Right hindlimb (tissue), 1 donor: Measurements from ENCODE around the gene STAB1.

Experiments
- DNase-seq: peaks from one replicate; pipeline ENCODE4 v3.0.0-alpha.2; 2018

The STAB1 gene

DNA sequence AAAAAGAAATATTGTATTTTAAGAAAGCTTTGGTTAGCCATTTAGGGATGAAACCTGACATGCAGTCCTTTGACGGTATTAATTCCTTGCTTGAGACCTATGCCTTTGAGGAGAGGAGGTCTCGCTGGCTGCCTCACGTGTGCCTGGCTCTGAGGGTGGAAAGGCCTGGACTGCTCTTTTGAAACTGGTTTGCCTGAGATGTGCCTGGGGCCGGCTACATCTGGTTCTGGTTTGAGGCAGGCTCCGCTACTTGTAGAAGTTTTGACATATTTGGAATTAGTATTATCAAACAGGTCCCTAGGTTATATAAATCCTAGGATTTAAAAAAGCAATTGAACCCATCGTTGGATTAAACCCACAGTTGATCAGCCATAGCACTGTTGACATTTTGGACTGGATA, 33.3 kb upstream of the STAB1 start:
- no peak for DNase-seq

DNA sequence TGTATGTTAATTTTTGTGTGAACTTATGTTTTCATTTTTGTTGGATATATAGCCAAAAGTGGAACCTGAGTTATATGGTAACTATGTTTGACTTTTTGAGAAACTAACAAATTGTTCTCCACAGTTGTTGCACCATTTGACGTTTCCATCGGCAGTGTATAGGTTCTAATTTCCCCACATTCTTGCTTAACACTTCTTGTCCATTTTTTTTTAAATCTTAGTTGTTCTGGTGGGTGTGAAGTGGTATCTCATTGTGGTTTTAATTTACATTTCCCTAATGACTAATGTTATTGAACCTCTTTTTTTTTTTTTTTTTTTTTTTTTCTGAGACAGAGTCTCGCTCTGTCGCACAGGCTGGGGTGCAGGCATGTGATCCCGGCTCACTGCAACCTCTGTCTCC, 31.7 kb upstream of the STAB1 start:
- no peak for DNase-seq

DNA sequence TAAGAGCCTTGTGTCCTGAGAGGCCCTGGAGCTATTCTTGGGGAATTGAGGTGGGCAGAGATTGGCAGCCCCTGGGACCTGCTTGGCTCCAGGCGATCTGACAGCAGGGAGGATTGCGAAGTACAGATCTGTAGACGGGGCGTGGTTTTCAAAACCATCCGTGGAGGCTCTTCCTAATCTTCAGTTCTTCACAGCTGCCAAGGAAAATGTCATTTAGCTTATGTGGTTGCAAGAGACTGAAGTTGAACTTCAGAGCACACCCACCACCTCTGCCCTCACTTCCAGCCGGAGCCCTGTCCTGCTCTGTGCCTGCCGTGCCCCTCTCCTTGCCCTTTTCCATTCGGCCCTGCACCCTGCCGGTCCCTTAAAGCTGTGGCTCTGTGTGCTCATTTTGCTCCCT, 26.8 kb upstream of the STAB1 start:
- peak; percentile 11 for DNase-seq

DNA sequence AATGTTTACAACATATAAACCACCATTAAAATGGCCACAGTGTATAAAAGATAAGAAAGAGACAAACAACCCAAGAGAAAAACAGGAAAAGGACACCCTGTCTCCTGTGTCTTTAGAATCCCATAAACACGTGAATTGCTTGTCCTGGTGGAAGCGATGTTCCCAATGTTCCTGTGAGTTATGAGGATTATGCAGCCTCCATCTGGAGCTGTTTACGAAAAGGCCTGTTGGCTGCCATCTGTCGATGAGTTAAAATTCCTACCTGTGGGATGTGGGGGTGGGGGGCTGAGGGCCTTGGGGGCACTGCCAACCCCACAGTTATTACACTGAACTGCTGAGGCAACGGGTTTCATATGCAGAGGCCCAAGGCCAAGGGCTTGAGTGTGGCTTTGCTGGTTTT, 26.1 kb upstream of the STAB1 start:
- DNase-seq, result no peak

DNA sequence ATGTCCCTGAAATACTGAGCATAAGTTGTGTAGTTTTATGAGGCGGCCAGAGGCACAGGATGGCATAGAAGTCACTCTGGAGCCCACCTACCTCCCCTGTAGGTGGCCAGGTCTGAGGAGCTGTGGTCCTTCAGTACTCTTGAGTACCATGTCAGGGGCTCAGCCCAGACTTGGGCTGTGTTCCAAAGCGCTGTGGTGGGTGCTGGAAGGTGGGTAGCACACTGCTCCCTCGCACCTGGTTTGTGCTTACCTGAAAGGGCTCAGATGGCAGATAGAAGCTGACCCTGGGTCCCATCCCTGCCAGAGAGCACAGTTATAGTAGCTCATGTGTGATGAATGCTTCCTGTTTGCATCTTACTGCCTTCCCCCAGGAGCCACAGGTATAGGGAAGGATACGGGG, 24.2 kb upstream of the STAB1 start:
- DNase-seq, result no peak

DNA sequence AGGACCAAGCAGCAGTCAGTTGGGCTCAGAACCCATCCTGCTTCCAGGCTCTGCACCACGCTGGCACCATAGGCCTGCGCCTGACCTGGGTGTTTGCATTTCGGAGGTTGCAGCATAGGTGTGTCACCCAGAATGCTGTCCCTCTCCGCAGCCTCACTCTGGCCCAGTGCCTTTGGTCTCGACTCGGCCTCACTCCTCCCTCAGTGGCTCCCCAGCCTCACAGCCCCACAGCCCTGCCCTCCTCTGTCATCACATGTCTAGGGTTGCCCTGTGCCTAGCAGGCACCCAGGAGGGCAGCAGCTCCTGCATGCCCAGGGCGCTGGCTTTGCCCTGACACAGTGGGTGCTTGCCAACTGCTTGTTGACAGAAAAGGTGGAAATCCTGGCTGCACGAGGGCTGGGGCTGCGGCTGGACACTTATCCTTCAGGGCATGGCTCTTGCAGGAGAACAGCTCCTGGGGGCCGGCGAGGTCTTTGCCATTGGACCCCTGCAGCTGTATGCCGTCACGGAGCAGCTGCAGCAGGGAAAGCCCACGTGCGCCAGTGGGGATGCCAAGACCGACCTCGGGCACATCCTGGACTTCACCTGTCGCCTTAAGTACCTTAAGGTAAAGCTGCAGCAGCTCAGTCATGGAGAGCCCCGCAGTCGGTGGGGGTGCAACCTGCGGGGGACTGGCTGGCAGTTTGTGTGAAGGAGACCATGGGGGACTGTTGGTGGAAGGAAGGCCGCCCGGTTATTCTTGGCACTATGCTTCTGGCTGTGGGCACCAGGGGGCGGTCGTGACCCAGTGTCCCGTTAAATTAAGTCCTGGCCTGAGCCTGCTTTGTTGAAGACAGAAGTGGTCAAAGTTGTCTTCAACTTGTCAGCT, 23.5 kb upstream of the STAB1 start:
- peak; percentile 57 for DNase-seq

DNA sequence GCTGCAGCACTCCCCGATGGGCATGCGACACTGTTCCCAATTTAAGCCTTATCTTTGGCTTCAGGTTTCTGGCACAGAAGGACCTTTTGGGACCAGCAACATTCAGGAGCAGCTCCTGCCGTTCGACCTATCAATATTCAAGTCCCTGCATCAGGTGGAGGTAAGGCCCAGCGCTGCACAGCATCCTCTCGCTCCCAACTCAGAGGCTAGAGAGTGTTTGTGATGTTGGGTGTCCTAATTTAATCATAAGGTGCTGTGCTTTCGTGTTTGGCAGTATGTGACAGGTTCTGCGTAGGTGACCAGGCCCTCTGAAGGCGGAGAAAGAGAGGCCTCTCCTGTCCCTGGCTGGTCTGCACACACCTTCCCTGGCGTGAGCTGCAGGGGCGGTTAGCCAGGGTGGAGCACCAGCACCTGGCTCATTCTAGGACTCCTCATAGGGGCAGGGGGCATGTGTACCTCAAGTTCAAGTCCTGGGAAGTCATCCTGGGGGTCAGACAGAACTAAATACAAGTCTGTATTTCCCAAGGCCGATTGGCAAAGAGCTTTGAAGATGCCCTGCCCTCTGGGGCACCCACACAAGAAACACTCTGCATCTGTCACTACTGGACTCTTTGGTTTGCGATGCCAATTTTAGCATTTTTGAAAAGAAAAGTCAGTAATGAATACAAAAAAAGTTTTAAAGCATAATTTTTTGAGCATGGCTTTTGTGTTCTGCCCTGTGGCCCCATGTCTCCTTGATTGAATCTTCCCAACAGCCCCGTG, 22.7 kb upstream of the STAB1 start:
- peak; percentile 14 for DNase-seq

DNA sequence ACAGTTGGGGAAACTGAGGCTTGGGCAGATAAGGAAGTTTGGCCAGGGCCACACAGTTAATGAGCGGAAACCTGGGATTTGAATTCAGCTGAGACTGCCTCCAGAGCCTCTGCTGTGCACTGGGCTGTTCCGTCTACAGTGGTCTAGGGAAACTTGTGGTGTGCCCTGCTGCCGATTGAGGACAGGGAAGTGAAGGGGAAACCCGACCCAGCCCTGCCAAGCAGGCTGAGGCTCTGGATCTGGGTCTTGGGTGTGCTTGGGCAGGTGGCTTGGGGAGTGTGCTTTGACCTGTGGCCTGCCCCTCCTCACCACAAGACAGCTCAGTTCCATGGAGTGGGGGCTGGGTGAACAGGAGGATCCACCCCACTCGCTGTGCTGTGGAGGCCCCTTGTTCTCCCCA, 22.1 kb upstream of the STAB1 start:
- peak; percentile 15 for DNase-seq

DNA sequence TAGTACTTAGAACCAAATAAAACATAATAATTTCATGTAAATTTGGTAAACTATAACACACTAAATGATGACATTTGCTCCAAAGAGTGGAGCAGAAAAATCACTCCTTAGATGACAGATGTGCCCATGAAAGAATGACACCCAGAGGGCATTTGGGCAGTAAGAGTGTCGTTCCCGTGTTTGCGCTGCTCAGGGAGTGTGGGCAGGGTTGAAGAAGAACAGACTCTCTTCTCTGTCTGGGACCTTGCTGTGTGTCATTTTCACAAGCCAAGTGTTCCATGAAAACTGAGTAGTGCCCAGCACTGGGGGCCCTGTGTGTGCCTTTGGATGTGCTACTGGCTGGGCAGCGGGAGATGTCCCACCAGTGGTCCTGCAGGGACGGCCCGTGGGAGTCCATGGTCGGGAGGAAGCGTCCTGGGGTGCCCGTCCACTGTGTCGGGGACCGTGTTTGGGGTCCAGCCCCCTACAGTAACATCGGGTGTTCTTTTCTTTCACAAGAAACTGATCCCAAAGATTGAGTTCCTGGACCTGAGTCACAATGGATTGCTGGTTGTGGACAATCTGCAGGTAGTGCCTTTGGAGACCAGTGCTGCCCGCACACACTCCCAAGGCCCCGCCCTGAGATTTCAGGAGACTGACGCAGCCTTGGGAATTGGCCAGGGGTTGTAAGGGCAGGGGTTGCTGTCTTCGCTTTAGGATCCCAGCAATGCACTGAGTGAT, 17.9 kb upstream of the STAB1 start:
- peak; percentile 16 for DNase-seq

DNA sequence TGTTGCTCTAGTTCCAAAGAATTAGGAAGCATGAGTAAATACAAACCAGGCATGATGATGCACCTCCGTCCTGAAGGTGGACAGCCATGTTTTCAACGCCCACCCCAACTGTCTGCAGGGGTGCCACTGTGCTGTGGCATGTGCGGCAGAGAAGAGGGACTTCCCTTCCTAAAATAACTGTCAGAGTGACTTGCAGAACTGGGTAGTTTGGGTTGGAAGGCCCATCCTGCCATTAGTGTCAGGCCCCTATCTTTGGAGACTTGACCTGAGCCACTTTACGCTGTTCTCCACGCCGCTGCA, 17.4 kb upstream of the STAB1 start:
- no peak for DNase-seq

DNA sequence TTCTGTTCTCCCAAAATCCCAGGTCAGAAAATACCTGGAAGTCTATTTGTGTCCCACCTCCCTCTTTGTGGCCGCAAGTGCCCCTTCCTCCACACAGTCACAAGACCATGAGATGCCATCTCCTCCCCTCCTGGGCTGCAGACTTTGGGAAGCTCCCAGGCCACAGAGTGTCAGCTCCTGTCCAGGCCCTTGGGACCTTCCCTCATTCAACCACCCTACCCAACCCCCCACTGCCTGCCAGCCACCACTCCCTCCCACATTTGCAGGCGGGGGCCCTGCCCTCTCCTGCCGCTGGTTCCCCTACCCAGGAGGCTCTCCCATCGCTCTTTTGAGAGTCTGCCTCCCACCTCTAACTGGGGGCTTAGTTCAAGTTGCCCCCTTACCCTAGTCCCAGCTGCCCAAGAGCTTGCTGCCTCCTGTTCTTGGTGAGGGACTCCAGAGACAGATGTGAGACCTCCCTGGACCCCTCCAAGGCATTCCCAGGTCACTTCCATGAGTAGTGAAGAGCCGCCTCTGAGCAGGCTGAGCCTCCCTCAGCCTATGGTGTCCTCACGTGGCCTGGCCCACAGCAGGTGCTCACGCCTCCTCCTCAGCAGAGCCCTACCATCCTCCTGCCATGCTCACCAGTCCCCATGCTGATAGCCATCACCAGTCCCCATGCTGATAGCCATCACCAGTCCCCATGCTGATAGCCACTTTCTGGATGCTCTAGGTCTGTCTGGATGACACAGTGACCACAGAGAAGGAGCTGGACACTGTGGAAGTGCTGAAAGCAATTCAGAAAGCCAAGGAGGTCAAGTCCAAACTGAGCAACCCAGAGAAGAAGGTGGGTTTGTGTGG, 15.9 kb upstream of the STAB1 start:
- no peak for DNase-seq

DNA sequence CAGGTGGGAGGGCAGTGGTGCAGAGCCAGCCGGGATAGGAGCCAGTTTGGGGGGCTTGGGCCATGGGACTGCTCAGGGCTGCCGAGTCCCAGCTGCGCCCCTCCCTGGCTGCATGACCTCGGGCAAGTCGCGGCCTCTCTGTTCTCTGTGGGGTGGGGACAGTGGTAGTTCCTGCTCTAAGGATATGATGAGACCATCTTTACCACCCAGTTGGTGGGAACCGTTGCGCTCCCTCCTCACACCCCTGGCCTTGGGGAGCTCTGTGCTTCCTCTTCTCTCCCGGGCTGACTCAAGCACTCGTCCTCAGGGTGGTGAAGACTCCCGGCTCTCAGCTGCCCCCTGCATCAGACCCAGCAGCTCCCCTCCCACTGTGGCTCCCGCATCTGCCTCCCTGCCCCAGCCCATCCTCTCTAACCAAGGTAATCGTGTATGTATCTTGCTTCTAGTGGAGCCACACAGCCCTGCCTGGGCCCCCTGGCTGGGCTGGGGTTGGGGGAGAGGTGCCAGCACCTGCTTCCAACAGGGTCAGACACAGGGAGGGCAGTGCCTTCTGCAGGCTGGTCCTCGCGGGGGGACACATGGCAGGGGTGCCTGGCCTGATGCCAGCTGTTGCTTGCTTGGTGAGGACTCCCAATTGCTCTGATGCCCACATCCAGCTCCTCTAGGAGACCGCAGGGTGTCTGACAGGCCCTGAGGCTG, 15.1 kb upstream of the STAB1 start:
- no peak for DNase-seq

DNA sequence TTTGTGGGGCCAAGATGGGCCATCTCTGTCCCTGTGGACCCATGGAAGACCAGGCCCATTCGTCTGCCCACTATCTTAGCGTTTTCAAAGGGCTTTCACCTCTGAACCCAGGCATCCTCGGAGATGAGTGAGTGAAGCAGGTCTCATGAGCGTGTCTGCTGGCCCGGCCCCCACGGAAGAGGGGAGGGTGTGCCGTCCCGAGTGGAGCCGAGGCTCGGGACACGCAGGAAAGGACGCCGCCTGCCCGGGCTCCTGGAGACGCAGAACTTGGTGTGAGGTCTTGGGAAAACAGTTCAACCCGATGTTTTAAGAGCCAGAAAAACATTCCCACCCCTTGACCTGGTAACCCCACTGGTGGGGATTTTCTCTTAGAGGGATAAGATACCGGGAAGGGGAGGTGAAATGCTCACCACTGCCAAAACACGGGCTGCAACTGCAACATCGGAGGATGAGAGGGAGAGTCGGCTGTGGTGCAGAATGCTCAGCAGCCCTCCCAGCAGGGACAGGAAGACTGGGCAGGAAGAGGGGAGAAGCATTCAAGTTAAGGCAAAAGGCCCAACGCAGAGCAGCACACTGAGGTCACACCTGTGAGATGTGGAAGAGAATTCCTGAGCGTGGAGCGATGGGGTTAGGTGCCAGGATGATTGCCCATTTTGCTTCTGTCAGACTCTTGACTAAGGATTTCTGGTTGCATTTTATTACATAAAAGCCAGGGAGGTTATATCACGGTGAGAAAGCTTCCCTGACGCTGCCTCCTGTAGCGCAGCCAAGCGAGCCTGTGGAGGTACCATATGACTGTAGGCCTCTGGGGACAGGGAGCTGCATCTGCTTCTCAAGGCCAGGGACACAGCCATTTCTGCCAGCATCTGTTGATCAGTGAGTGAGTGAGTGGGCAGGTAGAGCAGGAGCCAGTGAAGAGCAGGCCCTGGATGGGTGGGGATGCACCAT, 14.1 kb upstream of the STAB1 start:
- no peak for DNase-seq

DNA sequence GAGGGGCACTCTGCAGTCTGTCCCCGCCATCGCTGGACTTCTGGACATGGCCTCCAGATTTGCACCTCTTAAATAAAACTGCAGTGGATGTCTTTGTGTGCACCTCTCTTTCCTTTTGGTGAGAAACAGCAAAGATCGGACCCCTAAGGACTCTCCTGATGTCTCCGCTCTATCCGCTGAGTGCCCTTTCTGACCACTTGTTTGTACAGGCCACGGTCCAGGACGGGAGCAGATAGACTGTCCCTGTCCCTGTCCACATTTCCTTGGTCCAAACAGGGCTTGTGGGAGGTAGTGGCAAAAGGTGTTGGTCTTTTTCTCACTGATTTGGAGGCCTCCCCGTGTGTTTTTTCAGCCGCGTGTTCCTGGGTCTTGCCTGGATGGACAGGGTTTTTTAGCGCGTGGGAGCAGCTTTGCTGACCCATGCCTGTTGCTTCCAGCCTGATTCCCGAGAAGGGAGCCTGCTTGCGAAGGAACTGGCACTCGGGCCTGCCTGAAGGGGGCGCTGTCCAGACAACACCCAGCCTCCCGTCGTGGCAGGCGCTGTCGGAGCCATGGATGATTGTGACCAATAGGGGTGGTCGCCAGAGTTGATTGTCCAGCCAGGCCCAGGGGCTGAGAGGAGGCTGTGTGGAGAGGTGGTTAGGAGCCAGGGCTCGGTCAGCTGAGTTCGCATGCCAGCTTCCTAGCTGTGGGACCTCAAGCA, 13.2 kb upstream of the STAB1 start:
- DNase-seq, result no peak

DNA sequence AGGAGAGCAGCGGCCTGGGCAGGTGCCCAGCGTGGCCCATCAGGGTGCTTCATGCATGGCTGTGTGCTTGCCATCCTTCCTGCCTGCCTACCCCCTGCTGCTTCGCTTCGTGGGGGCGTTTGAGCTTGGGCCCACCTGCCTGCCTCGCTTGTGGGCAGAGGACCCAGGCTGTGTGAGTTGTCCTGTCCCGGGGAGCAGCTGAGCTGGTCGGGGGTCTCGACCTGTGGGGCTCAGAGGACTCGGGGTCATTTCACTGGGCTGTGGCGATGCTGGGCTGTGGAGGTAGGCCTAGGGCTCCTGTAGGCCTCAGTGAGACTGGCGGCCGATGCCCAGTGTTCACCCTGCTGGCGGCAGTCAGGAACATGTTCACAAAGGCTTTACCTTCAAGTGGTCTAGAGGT, 12.1 kb upstream of the STAB1 start:
- no peak for DNase-seq

DNA sequence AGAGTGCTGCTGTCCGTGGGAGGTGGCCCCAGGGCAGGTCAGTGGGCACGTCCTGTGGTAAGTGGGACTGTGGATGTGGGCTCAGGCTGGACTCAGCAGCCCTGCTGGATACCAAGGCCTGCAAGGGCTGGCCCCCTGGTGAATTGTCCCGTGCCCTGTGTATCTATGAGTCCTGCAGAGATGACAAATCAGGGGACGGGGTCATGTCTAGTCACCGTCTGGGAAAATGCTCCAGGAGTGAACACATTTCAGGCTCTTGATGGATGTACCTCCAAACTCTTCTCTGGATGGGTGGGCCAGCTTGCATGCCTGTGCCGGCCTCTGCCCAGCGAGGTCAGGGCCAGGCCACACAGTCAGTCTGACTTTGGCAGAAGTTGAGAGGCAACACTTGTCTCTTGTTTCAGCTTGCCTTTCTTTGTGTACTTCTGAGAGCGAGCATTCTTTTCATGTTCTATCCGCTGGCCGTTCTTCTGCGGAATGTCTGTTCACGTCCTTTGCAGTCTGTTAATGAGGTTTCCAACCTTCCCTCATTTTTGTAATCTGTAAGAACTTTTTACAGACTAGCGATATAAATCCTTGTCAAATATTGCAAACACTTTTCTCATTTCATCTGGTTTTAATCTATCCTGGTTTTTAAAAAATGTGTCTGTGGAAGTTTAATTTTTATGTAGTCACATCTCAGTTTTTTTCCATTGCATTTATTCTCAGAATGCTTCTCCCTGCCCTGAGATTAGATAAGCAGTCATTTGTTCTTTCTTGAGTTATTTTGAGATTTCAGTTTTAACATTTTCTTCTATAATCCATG, 11.4 kb upstream of the STAB1 start:
- no peak for DNase-seq

DNA sequence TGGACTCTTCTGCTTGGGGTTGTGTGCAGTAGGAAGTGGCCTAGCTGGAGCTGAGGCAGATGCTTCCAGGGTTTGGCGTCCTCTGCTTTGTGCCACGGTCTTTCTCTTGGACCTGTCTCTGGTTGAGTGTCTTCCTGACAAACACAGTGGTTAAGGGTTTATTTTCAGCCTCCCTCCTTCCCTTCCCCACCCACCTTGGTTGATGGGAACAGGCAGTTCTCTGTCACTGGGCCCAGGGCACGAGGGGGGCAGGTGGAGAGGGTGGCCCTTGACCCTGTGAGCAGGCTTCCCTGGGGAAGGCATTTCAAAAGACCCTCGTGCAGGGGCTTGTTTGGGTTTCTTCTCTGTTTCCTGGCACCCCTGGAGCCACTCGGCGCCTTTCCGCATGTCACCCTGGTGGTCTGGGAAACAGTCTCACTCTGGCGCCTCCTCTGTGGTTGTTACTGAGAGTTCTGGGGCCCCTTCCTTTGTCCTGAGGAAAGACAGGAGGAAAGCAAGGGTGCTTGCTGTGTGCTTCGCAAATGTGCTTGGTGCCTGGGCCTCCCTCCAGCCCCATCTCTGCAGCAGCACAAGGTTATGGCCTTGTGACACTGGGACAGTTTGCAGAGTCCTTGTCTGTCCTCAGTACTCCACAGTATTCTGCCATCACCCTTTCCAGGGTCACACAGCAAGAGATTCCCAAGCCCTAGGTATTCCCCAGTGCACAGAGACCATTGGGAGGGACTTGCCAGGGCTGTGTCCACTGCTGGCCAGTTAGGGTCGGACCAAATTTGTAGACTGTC, 10.3 kb upstream of the STAB1 start:
- no peak for DNase-seq

DNA sequence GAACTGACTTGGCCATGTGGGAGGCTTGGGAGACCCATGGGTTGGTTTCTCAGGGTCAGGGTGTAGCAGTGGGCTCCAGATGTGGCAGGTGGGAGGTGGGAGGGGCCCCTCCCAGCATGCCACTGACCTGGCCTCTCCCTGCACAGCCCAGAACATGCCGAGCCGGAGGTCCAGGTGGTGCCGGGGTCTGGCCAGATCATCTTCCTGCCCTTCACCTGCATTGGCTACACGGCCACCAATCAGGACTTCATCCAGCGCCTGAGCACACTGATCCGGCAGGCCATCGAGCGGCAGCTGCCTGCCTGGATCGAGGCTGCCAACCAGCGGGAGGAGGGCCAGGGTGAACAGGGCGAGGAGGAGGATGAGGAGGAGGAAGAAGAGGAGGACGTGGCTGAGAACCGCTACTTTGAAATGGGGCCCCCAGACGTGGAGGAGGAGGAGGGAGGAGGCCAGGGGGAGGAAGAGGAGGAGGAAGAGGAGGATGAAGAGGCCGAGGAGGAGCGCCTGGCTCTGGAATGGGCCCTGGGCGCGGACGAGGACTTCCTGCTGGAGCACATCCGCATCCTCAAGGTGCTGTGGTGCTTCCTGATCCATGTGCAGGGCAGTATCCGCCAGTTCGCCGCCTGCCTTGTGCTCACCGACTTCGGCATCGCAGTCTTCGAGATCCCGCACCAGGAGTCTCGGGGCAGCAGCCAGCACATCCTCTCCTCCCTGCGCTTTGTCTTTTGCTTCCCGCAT, 7.9 kb upstream of the STAB1 start:
- DNase-seq, result no peak
